HepG2 (cell line): ENCODE data around the gene OSBPL2. TPM values are rescaled to one million over a fixed set of nuclear protein-coding genes. Genes with fewer than 3 reads are reported as not detected.
A peak's percentile ranks its signal among the peaks of the same experiment; 100 is the strongest.

ENCODE experiments used
- CBX1 ChIP-seq: IDR thresholded peaks from one replicate; pipeline ENCODE4 v1.6.1; 2016; ENCODE audit warnings: antibody characterized with exemption, low read depth
- FOXK2 ChIP-seq: fragments of 450-650 bp; IDR thresholded peaks from 2 replicates; pipeline ENCODE4 v1.6.1; 2016
- GFI1 ChIP-seq: sonication (generic); formaldehyde crosslinking; IDR thresholded peaks from 2 replicates; pipeline ENCODE4 v1.5.0; 2020; ENCODE audit warnings: missing genetic modification reagents, mild to moderate bottlenecking, borderline replicate concordance
- HNRNPL ChIP-seq: fragments of 200-400 bp; formaldehyde crosslinking; IDR thresholded peaks from 2 replicates; pipeline ENCODE4 v1.6.1; 2017; ENCODE audit warnings: mild to moderate bottlenecking, low read depth, low read length
- PBX3 ChIP-seq: sonication (generic); formaldehyde crosslinking; IDR thresholded peaks from 2 replicates; pipeline ENCODE4 v1.8.1; 2023; ENCODE audit warnings: missing genetic modification reagents, inconsistent platforms, borderline replicate concordance
- ZBTB40 ChIP-seq, 2 experiments: fragments of 450-650 bp in 1 of 2; sonication (generic) in 1 of 2; formaldehyde crosslinking in 1 of 2; IDR thresholded peaks; 2 replicates each; pipeline versions ENCODE4 v1.6.1 to v1.8.0; 2016 to 2022; ENCODE audit warnings: antibody characterized with exemption in 1 of 2, mild to moderate bottlenecking in 1 of 2, missing genetic modification reagents in 1 of 2
- ZBTB44 ChIP-seq: sonication (generic); formaldehyde crosslinking; IDR thresholded peaks from 2 replicates; pipeline ENCODE4 v1.4.0; 2020; ENCODE audit warnings: missing genetic modification reagents
- ZNF207 ChIP-seq: fragments of 450-650 bp; IDR thresholded peaks from 2 replicates; pipeline ENCODE4 v1.6.1; 2016; ENCODE audit warnings: antibody characterized with exemption, borderline replicate concordance
- ZNF367 ChIP-seq: sonication (generic); formaldehyde crosslinking; IDR thresholded peaks from 2 replicates; pipeline ENCODE4 v1.4.0; 2020; ENCODE audit warnings: missing genetic modification reagents, borderline replicate concordance
- ZNF691 ChIP-seq: sonication (generic); formaldehyde crosslinking; IDR thresholded peaks from 2 replicates; pipeline ENCODE4 v1.4.0; 2020; ENCODE audit warnings: missing genetic modification reagents, low read depth, mild to moderate bottlenecking, borderline replicate concordance
- ZNF770 ChIP-seq: sonication (generic); formaldehyde crosslinking; IDR thresholded peaks from 2 replicates; pipeline ENCODE4 v1.5.0; 2020; ENCODE audit warnings: mild to moderate bottlenecking, missing genetic modification reagents
- ZNF841 ChIP-seq: sonication (generic); formaldehyde crosslinking; IDR thresholded peaks from 2 replicates; pipeline ENCODE4 v1.8.1; 2023; ENCODE audit warnings: missing genetic modification reagents, borderline replicate concordance
- ZSCAN31 ChIP-seq: sonication (generic); formaldehyde crosslinking; IDR thresholded peaks from 2 replicates; pipeline ENCODE4 v1.5.0; 2020; ENCODE audit warnings: low read depth, mild to moderate bottlenecking, missing genetic modification reagents
- polyA plus RNA-seq, 8 experiments: library from polyadenylated mRNA; depleted of rRNA in 3 of 8; stranded (reverse) in 7 of 8; unstranded in 1 of 8; fragments of >200 nt; fragmentation: Illumina TruSeq in 4 of 8; extraction: Trizol in 4 of 8; gene quantifications; 2 replicates each; pipeline versions ENCODE4 v1.2.1 to v1.2.3, GENCODE V29; 2011 to 2016; ENCODE audit warnings: low read depth in 4 of 8, missing spikeins in 1 of 8, mixed read lengths in 1 of 8; ENCODE audit not compliant: insufficient read depth in 1 of 8
- total RNA-seq, 5 experiments: library from RNA; depleted of rRNA; stranded (reverse); fragments of >200 nt; fragmentation: Illumina TruSeq; extraction: Trizol; gene quantifications; 2 replicates each; pipeline ENCODE4 v1.2.3, GENCODE V29; 2016; ENCODE audit warnings: low read depth in 1 of 5

OSBPL2 gene
- total and polyA plus RNA-seq, 2 of the 13 experiments (the other 11 are each of a cell fraction or from before 2014, with no cell fraction given), result 18.5 to 37.4 TPM

- TF ChIP-seq ZNF841 (CRISPR knock-in tag) (no peak), ZSCAN31 (CRISPR knock-in tag) (peak; percentile 65; the same call in 1 of the 2 replicates), ZNF770 (CRISPR knock-in tag) (peak; percentile 77), ZNF691 (peak; percentile 97), FOXK2 (no peak), ZNF207 (no peak), ZBTB40 (IDR thresholded peaks at IDR 0.05) (no peak), ZBTB40 (CRISPR knock-in tag; IDR thresholded peaks at IDR 0.05) (no peak; the same call in 1 of the 2 replicates), GFI1 (CRISPR knock-in tag) (peak; percentile 50; the same call in 1 of the 2 replicates), ZBTB44 (CRISPR knock-in tag) (0 out of 2 replicates have a peak, but pooled peaks have one; percentile 62), HNRNPL (0 out of 2 replicates have a peak, but pooled peaks have one; percentile 59), PBX3 (CRISPR knock-in tag) (0 out of 2 replicates have a peak, but pooled peaks have one; percentile 23), CBX1 (peak; percentile 88), ZNF367 (CRISPR knock-in tag) (peak; percentile 56; the same call in 1 of the 2 replicates)
Observed at GRCh38 chr20:62301773-62302340, 63.5 kb downstream of the OSBPL2 start (continued).
